Astrocyte of the spinal cord (primary cell): ENCODE data around the gene MCM6.
A peak's percentile ranks its signal among the peaks of the same experiment; 100 is the strongest.

Experiments used
- DNase-seq: peaks from one replicate; pipeline ENCODE4 v3.0.0; 2011; ENCODE audit warnings: low read depth, low spot score
- H3K4me3 ChIP-seq: 2 replicates; pipeline ENCODE4 v1.5.1; 2011; ENCODE audit warnings: low read depth, mild to moderate bottlenecking, low read length, moderate library complexity
- CTCF ChIP-seq: IDR thresholded peaks from 2 replicates; pipeline ENCODE4 v1.5.1; 2012; ENCODE audit warnings: low read depth, mild to moderate bottlenecking, low read length, inconsistent platforms
- in situ Hi-C: cut with HindIII; loops from 2 replicates; pipeline ENCODE4 v1.10.0; 2017; ENCODE audit warnings: low sequenced_read_pairs

The MCM6 gene

GRCh38 chr2:135874777-135875365 is 1.4 kb downstream of the MCM6 start:
- TF ChIP-seq CTCF, result no peak
- no peak for DNase-seq
- H3K4me3 ChIP-seq, result peak overlapping the region; percentile 67
- in situ Hi-C loops, result no loop called here

- TF ChIP-seq CTCF, result no peak
- in situ Hi-C loops, result no loop called here
- no peak overlapping the region for H3K4me3 ChIP-seq
- no peak for DNase-seq
Measured at GRCh38 chr2:135870571-135870970, 5.7 kb downstream of the MCM6 start.

GRCh38 chr2:135863233-135863632 is 13.0 kb downstream of the MCM6 start:
- TF ChIP-seq CTCF, result no peak
- in situ Hi-C loops, result no loop called here
- H3K4me3 ChIP-seq, result no peak overlapping the region
- DNase-seq, result no peak

- in situ Hi-C loops, result no loop called here
- TF ChIP-seq CTCF, result no peak
- no peak for DNase-seq
- no peak overlapping the region for H3K4me3 ChIP-seq
Measured at GRCh38 chr2:135862718-135863117, 13.5 kb downstream of the MCM6 start.

GRCh38 chr2:135853401-135853800 is 22.8 kb downstream of the MCM6 start:
- no peak for DNase-seq
- H3K4me3 ChIP-seq, result no peak overlapping the region
- in situ Hi-C loops, result no loop called here
- TF ChIP-seq CTCF, result no peak

GRCh38 chr2:135851858-135852257 is 24.4 kb downstream of the MCM6 start:
- DNase-seq, result no peak
- in situ Hi-C loops, result no loop called here
- no peak overlapping the region for H3K4me3 ChIP-seq
- no peak for TF ChIP-seq CTCF
